Measurements from ENCODE around the gene GET4. TPM values are rescaled to one million over a fixed set of nuclear protein-coding genes. Genes with fewer than 3 reads are reported as not detected.

GET4 gene
- total and polyA plus RNA-seq, 10 of the 15 experiments (the other 5 are each of a cell fraction or from before 2014, with no cell fraction given): 0.66 to 73.8 (median 34.0) TPM

GRCh38 chr7:908591-909357, 32.4 kb downstream of the GET4 start (continued):
- TF ChIP-seq ZNF687 (IDR thresholded peaks at IDR 0.05) (0 out of 2 replicates have a peak, but pooled peaks have one; percentile 14), NR2F1 (conservative IDR thresholded peaks at IDR 0.05) (peak; percentile 63), MXI1 (IDR thresholded peaks at IDR 0.05; ENCODE audit: low read depth, low read length) (peak; percentile 48; the same call in 1 of the 2 replicates), ELK1 (IDR thresholded peaks at IDR 0.05; ENCODE audit: low read depth, low read length) (peak; percentile 22; the same call in 1 of the 2 replicates), LARP7 (IDR thresholded peaks at IDR 0.05) (peak; percentile 57), MAX (IDR thresholded peaks at IDR 0.05; ENCODE audit: low read depth, low read length) (peak; percentile 58; the same call in 1 of the 2 replicates), BACH1 (IDR thresholded peaks at IDR 0.05; ENCODE audit: borderline replicate concordance) (peak; percentile 64), ZSCAN29 (IDR thresholded peaks at IDR 0.05) (0 out of 2 replicates have a peak, but pooled peaks have one; percentile 51), ZBTB33 (IDR thresholded peaks at IDR 0.05) (peak; percentile 94), RELA (IDR thresholded peaks at IDR 0.05; ENCODE audit: borderline replicate concordance, partially characterized antibody) (peak; percentile 24), BHLHE40 (IDR thresholded peaks at IDR 0.05; ENCODE audit: borderline replicate concordance in 1 of 2, low read depth in 2 of 2, low read length in 1 of 2) (peak; percentile 79 to 89), IKZF1 (conservative IDR thresholded peaks at IDR 0.05) (peak; percentile 37), YY1 (IDR thresholded peaks at IDR 0.05; ENCODE audit: low read depth, low read length) (peak; percentile 85), DPF2 (IDR thresholded peaks at IDR 0.05) (peak; percentile 44), TCF12 (IDR thresholded peaks at IDR 0.05; ENCODE audit: low read depth, low read length) (peak; percentile 81)
